ENCODE measurements around the gene IFI6. TPM values are rescaled to one million over a fixed set of nuclear protein-coding genes. Genes with fewer than 3 reads are reported as not detected.
"Not testable (repeated sequence)": the region's sequence is repeated elsewhere in the genome, so short reads cannot be mapped to it uniquely, and the experiment has no call there.

The IFI6 gene
- total RNA-seq, 1 donor: 56.1 TPM

DNA sequence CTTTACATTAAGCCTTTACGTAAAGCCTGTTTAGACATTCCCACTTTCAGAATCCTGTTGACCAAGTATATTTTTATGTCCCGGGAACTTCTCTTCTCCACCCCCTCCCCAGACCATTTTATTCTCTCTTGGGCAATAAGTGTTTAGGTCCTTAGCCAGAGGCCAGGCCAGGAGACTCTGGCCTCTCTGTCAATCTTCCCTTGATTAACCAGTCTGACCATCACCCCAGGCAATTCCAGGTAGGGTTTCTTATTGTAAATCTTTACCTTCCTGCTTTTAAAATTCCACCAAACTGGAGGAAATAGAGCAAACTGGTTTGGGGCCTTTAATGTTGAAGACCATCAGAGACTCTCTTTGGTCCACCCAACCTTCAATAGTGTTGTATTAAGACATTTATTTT, 12.2 kb upstream of the IFI6 start:
- no peak for DNase-seq (ENCODE audit: low read depth)
- no peak overlapping the region for H3K4me3 ChIP-seq (ENCODE audit: low read depth, low read length)
- TF ChIP-seq, protein P1, sequence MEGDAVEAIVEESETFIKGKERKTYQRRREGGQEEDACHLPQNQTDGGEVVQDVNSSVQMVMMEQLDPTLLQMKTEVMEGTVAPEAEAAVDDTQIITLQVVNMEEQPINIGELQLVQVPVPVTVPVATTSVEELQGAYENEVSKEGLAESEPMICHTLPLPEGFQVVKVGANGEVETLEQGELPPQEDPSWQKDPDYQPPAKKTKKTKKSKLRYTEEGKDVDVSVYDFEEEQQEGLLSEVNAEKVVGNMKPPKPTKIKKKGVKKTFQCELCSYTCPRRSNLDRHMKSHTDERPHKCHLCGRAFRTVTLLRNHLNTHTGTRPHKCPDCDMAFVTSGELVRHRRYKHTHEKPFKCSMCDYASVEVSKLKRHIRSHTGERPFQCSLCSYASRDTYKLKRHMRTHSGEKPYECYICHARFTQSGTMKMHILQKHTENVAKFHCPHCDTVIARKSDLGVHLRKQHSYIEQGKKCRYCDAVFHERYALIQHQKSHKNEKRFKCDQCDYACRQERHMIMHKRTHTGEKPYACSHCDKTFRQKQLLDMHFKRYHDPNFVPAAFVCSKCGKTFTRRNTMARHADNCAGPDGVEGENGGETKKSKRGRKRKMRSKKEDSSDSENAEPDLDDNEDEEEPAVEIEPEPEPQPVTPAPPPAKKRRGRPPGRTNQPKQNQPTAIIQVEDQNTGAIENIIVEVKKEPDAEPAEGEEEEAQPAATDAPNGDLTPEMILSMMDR (IDR thresholded peaks at IDR 0.05; ENCODE audit: insufficient read depth, low read depth, low read length): no peak

DNA sequence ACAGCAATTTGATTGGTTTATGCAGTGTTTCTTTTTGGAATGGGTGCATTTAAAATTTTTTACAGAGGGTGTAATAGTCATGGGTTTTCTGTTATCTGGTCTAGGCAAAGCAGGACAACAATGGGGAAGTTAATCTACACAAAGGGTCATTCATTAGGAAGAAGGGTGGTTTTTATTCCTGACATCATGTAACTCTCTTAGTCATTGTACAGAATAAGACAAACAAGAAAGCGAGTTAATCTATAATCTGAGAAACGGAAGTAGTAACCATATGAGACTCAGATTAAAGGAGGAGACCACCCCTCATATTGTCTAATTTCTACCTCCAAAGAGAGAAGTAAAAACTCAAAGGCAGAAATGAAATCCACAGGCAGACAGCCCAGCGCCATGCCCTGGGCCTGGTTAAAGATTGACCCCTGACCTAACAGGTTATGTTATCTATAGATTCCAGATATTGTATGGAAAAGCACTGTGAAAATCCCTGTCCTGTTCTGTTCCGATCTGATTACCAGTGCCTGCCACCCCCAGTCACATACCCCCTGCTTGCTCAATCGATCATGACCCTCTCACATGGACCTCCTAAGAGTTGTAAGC, 10.5 kb upstream of the IFI6 start:
- no peak overlapping the region for H3K4me3 ChIP-seq (ENCODE audit: low read depth, low read length)
- no peak for DNase-seq (ENCODE audit: low read depth)
- TF ChIP-seq, protein P1 (IDR thresholded peaks at IDR 0.05; ENCODE audit: insufficient read depth, low read depth, low read length): no peak

DNA sequence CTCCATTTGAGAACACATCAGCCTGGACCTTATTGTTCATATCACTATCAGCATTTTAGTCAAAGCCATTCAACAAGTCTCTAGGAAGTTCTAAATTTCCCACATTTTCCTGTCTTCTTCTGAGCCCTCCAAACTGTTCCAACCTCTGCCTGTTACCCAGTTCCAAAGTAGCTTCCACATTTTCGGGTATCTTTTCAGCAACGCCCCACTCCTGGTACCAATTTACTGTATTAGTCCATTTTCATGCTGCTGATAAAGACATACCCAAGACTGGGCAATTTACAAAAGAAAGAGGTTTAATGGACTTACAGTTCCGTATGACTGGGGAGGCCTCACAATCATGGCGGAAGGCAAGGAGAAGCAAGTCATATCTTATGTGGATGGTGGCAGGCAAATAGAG, 9.6 kb upstream of the IFI6 start:
- not testable (repeated sequence) for H3K4me3 ChIP-seq (ENCODE audit: low read depth, low read length); DNase-seq (ENCODE audit: low read depth)

DNA sequence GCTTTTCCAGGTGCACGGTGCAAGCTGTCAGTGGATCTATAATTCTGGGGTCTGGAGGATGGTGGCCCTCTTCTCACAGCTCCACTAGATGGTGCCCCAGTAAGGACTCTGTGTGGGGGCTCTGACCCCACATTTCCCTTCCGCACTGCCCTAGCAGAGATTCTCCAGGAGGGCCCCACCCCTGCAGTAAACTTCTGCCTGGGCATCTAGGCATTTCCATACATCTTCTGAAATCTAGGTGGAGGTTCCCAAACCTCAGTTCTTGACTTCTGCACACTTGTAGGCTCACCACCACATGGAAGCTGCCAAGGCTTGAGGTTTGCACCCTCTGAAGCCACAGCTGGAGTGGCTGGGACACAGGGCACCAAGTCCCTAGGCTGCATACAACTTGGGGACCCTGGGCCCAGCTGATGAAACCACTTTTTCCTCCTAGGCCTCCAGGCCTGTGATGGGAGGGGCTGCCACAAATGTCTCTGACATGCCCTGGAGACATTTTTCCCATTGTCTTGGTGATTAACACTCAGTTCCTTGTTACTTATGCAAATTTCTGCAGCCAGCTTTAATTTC, 8.3 kb upstream of the IFI6 start:
- not testable (repeated sequence) for DNase-seq (ENCODE audit: low read depth); H3K4me3 ChIP-seq (ENCODE audit: low read depth, low read length)

DNA sequence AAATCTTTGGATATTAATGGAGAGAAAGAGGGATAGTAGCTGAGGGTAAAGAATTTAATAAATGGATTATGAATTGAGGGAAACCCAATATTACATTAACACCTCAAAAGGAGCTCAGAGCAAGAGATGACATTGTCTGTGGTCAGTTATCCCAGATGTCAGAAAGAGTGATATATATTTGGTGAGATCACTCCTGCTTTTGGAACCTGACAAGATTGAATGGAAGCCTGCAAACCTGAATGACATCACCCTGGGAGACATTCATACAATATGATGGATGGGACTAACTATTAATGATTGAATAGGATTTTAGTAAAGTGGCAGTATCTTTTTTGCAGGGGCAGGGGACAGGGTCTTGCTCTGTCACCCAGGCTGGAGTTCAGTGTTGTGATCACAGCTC, 6.8 kb upstream of the IFI6 start:
- TF ChIP-seq, protein P1 (IDR thresholded peaks at IDR 0.05; ENCODE audit: insufficient read depth, low read depth, low read length): no peak
- DNase-seq (ENCODE audit: low read depth): no peak
- H3K4me3 ChIP-seq (ENCODE audit: low read depth, low read length): no peak overlapping the region

DNA sequence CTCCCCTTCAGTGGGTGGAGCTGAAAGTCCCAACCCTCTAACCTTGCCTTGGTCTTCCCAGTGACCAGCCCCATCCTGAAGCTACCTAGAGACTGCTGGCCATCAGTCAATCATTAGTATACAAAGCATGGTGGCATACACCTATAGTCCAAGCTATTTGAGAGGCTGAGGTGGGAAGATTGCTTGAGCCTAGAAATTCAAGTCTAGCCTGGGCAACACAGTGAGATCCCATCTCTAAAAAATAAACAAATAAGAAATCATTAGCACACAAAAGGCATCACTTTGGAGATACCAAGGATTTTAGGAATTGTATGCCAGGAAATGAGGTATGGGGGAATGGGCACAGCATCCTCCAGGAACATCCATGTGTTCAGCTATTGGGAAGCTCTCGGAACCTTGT, 4.4 kb upstream of the IFI6 start:
- no peak overlapping the region for H3K4me3 ChIP-seq (ENCODE audit: low read depth, low read length)
- DNase-seq (ENCODE audit: low read depth): no peak
- TF ChIP-seq, protein P1 (IDR thresholded peaks at IDR 0.05; ENCODE audit: insufficient read depth, low read depth, low read length): no peak

DNA sequence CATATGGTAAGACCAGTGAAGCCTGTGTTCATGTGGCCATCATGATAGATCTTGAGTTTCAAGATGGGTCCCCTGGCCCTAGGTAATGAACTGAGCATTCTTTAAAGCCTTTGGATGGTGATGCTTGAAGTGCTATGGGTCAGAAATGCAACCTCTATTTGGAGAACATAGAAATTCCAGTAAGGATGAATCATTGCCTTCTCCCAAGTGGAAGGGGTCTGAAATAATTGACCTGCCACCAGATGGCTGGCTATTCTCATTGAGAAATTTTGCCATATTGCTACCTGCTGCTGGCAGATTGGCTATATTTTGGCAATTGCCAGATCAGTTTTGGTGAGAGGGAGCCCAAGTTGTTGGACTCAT, 739 bp upstream of the IFI6 start:
- peak; percentile 35 for DNase-seq (ENCODE audit: low read depth)
- peak overlapping the region; percentile 71 for H3K4me3 ChIP-seq (ENCODE audit: low read depth, low read length)
- TF ChIP-seq, protein P1 (IDR thresholded peaks at IDR 0.05; ENCODE audit: insufficient read depth, low read depth, low read length): no peak

DNA sequence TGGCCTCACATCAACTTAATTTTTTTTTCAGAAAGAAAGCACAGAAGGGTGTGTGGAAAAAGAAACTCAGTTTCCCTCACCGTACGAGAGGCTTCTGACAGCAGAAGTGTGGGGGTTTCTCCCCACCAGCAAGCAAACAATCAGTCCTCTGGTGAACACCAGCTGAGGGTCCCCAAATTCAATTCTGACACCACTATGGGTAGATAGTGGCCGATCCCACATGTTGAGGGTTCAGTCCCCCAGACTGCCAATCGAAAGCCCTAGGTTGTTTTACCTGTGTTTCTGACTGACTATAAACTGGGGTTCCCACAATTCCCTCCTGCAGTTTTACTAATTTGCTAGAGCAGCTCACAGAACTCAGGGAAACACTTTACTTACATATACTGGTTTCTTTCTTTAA, 2.1 kb downstream of the IFI6 start:
- DNase-seq (ENCODE audit: low read depth): no peak
- H3K4me3 ChIP-seq (ENCODE audit: low read depth, low read length): no peak overlapping the region
- TF ChIP-seq, protein P1 (IDR thresholded peaks at IDR 0.05; ENCODE audit: insufficient read depth, low read depth, low read length): no peak

All from fibroblast of villous mesenchyme (primary cell).